Measurements from ENCODE around the gene IGFBP4.

Gene IGFBP4

DNA sequence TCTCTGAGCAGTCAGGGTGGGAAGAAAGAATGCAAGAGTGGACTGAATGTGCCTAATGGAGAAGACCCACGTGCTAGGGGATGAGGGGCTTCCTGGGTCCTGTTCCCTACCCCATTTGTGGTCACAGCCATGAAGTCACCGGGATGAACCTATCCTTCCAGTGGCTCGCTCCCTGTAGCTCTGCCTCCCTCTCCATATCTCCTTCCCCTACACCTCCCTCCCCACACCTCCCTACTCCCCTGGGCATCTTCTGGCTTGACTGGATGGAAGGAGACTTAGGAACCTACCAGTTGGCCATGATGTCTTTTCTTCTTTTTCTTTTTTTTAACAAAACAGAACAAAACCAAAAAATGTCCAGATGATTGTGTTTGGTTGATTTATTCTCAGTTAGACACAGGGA lies 14.1 kb downstream of the IGFBP4 start:
- DNase-seq, result no peak

DNA sequence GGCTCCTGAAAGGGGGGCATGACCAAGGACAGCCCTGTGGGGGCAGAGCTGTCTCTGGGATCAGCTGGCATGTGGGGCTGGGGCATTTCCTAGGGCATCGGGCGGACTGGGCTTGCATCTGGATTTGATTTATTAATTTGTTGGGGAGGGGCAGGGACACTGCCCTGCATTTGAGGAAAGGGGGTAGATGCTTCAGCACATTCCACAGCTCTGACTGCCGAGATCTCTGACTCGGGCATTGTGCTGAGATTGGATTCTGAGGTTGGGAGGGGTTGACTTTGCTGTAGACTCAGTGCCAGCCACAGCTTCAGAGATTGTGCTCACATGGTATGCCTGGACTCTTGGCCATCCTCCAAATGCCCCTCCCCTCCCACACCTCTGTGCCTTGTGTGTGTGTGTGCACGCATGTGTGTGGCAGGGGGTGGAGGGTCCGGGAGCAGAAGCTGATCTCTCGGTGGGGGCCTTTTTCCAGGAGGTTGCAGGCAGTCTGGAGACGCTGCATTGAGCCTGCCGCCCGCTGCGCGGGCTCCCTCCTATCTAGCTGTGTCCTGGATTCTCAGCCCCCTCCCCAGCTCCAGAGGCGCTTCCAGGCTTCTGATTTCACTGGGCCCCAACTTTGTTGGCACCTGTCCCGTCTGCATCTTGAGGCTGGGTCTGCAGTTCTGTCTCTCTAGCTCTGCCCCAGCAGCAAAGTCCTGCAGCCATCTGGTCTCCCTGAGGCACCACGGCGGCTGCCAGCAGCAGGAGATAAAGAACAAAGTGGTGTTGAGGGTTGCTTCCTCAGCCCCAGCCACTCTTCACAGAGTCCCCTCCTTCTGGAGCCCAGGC lies 14.9 kb downstream of the IGFBP4 start:
- DNase-seq, result no peak

DNA sequence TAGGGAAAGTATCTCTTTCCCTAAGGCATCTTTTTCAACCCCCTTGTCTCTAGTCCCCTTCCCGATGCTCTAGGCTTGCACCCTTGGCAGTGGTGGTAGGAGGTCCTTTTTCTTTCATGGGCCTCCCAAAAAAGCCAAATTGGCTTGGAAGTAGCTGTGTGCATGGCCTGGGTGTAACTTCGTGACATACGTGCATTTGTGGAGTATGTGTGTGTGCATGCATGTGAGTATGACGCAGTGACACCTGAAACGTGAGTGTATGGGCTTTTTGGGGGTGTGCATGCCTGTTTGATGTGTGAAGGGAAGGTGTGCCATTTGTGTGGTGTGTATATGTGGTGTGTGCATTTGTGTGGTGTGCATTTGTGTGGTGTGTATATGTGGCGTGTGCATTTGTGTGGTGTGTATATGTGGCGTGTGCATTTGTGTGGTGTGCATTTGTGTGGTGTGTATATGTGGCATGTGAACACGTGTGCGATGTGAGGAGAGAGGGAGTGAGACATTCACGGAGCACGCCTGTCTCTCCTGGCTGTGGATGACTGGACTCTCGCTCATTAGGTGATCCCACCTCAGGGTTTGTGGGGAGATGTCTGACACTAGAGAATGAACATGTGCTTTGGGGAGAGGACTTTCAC lies 15.7 kb downstream of the IGFBP4 start:
- no peak for DNase-seq

DNA sequence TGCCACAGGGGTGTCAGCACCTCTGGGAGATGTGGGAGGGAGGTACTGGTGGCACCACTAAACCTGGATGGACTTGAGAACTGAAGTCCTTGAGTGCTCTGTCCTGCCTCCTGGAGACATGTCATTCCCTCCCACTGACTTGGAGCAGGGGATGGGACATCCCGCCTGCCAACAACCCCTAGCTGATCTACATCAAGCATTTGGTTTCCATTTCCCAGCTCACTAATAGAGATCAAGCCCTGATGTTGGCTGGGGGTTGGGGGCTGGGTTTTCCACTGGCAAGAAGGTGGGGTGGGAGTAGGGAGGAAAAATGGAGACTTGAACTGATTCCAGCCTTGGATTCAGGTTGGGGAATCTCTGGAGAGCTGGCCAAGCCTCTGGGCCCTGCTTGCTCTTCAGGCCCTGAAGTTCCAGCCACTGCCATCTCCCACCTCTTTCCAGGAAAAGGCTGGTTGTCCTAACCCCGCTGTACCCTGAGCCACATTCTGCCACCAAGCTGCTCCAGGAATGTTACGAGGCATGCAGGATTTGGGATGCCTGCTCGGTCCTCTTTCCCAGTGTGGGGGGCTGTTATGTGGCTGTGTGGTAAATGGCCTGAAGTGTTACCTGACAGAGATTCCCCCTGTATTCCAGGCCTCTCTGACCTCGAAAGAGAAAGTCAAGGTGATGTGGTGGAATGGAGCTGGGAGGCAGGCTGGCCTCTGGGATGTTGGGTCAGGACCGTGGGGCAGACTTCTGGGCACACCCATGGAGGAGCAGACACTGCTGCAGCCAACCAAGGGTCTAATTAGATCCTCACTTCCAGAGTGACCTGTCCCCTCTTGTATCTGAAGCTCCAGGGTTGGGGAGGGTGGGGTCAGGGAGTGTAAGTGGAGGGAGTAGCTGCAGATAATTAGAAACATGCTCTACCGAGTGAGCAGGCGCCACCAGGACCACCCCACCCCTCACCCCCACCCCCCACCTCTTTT lies 16.7 kb downstream of the IGFBP4 start:
- DNase-seq, result no peak

DNA sequence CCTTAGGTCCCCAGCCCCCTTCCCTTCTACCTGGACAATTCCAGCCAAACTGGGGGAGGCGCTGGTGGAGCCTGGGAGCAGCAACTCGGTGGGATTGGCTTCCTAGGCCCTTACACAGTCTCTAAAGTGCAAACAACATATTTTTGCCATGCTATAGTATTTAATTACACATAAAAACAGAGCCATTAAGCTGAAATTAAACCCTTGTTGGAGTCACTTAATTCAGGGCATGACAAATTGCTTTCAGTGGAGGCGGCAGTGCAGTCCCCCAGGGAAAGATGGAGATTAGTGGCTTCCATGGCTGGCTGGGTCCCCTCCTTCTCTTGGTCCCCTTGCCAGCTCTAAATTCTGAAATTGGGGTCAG lies 17.3 kb downstream of the IGFBP4 start:
- DNase-seq, result no peak

DNA sequence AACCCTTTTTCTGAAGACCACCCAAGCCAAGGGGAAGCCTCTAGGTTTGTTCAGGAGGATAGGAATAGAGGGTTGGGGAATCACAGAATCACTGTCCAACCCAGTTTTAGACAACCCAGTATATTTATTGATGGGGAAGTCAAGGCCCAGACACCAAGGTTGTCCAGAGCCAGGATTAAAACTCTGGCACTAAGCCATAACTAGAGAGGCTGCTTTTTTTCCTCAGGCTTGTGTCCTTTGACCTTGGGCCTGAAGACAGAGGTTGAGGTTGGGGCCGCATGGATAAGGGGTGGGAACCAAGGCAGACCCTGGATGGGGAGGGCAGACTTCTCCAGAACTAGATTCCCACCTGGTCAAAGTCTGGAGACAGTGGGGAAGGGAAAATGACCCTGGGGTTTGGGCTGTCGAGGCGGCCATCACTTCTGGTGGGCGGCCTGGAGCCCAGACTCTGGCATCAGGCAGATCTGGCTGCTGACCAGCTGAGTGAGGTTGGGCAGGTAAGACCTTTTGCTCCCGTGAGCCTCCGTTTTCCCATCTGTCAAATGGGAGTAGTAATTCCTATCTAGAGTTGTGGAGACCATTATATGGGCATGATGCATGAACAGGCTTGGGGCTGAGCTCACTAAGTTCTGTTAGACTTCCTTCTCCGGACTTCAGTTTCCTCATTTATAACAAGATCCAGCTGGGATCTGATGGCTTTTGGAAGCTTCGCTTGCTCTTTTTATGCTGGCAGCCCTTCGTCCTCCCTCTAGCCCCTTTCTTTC lies 17.9 kb downstream of the IGFBP4 start:
- DNase-seq, result no peak

DNA sequence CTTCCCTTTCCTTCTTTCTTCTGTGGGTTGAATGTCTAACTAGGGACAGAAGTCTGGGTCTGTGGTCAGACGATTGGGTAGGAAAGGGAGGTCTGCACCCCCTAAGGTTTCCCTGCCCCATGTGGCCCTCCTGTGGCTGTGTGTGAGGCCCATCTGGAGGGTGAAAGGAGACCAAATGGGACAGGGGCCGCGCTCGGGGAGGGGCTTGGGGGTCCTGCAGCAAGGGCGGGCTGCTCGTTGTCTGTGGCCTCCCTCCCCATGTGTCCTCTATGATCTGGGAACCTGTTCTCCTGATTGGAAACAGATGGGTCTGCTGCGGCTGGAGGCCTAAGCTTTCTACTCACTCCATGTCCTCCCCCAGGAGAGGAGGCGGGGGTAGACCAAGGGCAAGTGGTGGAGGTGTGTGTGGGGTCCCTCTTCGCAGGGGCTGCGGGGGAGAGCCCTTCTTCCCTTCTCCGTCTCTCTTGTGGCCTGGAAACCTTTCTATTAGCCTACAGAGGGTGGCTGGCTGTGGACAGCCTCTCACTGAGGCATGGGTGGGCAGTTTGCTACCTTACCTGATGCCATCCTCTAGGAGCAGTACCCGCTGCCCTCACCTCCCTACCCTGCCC lies 18.6 kb downstream of the IGFBP4 start:
- no peak for DNase-seq

DNA sequence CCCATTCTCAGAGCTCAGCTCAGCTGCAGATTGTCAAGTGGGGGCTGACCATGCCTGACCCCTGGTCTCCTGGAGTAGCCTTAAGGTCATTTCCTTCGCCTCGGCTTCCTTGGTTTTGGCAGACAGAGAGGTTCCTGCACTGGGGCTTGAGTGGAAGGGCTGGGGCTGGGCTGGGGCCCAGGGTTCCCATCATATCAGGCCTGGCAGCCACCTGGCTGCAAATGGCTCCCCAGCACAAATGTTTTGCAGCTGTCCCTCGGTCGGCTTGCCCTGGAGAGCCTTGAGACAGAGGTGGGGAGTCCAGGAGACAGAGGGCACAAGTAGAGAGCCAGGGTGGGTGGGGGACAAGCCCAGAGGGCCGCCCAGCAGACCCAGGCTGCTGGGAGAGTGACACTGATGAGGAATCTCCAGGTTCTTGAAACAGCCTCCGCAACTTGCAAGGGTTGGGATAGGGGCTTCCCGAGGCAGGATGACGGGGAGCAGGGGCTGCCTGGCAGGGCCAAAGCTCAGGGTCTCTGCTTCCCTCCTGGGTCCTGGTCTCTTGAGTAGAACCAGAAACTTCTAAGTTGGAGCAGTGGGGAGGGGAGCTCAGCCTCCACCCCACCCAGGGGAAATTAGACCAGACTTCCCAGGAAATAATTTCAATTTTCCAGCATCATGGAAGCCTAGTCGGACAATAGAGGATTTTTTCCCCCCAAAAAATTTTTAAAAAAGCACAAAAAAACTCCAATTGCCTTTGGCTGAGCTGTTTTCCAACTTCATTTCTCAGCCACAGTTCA lies 19.3 kb downstream of the IGFBP4 start:
- DNase-seq, result no peak

DNA sequence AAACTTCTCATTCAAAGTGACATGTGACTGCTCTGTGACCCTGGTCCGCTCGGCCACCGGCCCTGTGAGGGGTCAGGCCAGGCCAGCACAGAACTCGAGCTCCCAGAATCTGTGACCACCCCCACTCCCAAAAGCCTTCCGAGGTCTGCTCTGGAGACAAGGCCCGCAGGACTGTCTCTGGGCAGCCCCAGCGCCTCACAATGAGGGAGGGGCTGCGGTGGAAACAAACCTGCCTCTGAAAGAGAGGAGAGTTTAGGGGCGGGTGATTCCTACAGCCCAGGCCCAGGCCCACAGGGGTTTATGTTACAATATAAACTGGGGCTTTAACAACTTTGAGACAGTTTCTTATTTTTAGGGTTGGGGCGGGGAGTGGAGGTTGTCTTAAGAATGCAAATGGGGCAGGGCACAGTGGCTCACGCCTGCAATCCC lies 19.9 kb downstream of the IGFBP4 start:
- no peak for DNase-seq

DNA sequence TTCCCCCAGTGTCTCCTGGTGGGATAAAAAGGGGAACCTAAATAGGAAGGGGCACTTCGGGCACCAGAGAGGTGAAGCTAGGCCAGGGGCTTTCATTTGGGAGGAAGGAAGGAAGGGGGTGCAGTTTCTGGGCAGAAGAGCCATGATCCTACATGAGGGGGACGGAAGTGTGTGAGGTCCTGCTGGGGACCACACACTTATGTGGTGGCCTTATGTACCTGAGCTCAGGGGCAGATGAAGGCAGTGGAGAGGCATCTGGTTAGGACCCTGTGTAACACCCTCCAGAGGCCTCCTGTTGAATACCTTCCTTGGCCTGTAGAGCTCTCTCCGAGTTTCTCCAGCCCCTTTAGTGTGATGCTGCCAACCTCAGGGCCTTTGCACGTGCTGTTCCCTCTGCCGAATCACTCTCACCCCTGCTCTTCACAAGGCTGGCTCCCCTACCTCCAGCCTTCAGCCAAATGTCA lies 21.2 kb downstream of the IGFBP4 start:
- DNase-seq, result no peak

DNA sequence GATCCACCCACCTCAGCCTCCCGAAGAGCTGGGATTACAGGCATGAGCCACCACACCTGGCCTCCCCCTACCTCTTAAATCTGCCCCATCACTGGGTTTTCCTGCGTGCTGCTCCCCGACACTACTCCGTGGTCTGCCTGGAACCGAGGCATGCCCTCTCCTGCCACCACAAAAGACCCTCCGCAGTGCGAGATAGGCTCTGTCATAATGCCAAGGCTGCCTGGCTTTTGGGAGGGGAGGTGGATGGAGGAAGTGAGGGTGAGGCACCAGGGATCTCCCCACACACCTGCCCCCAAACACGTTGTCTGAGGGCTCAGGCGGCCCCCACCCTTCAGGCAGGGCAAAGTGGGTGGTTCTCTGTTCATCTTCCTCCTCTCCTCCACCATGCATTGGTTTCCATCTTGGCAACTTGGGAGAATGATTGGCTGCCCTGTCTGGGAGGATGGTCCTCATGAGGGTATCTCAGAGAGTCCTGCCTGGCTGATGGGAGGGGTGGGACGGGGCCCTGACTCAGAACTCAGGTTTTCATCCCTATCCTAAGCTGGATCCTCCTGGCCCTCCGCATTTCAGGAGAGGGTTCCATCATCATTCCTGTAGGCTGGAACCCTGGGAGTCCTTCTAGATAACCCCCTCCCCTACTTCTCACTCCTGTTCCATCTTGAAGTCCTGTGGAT lies 23.2 kb downstream of the IGFBP4 start:
- no peak for DNase-seq

DNA sequence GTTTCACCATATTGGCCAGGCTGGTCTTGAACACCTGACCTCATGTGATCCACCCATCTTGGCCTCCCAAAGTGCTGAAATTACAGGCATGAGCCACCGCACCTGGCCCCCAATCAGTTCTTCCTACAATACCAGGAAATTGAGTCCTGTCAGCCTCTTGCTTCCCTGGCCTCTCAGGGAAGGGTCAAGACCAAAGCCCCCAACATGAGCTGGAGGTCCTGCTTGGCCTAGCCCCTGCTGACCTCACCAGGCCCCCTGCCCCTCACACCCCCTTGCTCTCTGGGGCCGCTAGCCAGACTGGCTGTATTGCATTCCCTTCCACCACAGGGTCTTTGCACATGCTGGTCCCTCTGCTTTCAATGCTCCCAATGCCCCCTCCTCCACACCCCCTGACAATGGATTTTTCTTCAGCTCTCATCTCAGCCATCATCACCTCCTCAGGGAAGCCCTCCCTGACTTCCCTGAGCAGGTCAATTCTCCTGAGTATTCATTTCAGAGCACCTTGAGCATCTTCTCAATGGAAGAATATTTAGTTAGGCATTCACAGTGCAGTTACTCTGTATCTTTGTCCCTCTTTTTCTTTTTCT lies 24.1 kb downstream of the IGFBP4 start:
- no peak for DNase-seq

DNA sequence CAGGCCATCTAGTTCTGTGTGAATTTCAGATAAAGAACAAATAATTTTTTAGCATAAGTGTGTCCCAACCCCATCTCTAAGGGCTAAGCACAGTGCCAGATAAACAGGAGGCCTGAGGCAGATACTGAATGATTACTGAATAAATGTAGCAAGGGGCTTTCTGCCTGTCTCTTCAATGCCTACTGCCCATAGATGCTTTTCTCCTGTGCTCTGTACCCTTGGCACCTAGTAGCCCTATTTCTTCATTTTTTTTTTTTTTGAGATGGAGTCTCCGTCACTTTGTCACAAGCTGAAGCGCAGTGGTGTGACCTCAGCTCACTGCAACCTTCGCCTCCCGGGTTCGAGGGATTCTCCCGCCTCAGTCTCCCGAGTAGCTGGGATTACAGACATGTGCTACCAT lies 25.3 kb downstream of the IGFBP4 start:
- DNase-seq, result no peak

DNA sequence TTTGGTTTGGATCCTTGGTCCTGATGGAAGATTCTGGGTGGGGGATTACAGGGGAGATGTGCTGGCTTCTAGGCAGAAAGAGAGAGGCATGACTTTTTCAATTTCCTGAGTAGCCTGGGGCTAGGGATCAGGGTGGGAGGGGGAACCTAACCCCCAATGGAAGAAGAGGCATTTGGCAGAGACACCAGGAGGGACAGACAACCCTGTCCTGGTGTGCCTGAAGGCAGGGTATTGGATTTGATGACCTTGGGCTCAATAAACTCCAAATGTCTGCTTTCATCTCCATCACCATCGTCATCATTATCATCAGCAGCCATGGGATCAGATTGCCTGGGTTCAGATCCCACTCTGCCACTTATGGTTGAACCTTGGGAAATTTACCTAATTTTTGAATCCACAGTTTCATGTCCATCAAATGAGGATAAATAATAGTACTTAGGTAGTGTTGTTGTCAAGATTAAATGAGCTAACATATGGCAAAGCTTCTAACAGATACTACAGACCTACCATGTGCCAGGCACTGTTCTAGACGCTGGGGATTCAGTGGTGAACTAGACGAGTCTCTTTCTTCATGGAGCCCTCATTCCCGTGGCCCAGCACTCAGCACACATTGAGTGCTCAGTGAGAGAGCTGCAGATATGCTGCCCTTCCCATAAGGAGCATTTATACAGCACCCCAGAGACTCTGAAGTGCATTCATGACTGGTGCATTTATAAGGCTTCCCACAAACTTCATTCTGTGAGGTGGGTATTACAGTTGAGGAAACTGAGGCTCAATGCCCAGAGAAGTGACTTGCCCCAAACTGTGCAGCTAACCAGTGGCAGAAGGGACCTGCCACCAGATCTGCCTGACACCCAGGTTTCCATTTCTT lies 26.8 kb downstream of the IGFBP4 start:
- DNase-seq, result no peak

DNA sequence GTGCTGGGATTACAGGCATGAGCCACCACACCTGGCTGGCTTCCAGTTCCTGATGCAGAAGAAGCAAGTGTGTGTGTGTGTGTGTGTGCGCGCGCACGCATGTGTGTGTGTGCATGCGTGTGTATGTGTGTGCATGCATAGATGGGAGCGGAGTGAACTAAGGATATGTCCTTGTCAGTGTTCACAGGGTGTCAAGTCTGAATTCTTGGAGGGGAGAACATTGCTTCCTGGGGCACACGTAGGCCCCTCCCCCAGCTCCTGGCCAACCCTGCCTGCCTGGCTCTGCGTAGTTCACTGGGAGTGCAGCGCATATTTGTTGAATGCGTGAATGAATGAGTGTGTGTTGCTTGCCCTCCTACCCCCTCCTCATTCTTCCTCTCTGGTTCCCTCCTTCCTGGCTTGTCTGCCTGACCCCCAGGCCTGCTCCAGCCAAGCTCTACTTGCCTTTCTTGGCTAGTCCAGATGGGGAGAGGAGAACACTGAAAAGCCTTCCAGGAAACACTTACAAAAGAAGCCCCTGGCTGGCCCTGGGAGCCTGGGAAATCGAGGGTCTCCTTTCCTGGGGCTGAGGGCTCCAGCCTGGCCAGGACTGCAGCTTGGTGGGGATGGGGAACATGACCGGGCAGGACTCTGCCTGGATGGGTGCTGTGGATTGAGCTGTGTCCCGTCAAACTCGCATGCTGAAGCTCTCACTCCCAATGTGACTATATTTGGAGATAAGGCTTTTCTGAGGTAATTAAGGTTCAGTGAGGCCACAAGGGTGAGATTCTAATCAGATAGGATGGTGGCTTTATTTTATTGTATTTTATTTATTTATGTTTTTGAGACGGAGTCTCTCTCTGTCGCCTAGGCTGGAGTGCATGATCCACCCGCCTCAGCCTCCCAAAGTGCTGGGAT lies 27.9 kb downstream of the IGFBP4 start:
- no peak for DNase-seq

DNA sequence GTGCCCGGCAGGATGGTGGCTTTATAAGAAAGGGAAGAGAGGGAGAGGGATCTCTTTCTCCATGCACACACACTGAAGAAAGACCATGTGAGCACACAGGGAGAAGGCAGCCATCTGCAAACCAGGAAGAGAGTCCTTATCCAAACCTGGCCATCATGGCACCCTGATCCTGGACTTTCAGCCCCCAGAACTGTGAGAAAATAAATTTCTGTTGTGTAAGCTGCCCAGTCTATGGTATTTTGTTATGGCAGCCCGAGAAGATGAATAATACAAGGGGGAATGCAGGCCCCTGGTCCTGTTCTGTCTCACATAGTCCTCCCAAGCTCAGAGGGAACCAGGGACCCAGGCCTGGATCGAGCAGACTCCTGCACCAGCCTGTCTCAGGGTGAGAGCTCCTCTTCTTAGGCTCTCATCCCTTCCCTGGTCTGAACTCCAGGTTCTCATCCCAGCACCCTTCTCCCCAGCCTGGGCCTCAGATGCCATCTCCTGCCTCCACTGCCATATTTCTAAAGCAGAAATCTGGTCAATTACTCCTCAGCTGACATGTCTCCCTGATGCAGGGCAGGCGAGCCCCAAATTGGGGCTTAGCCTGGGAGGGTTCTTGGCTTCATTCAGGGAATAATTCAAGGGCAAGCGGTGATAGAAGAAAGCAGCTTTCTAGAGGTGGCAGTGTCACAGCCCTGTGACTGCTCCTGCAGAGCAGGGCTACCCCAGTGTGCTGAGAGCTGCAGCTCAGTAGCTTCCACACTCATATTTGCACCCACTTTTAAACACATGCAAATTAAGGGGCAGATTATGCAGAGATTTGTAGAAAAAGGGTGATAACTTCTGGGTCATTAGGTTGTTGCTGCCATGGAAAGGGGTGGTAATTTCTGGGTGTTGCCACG lies 28.8 kb downstream of the IGFBP4 start:
- DNase-seq, result no peak
